ENCODE data around the gene MSI2.

Gene MSI2

DNA sequence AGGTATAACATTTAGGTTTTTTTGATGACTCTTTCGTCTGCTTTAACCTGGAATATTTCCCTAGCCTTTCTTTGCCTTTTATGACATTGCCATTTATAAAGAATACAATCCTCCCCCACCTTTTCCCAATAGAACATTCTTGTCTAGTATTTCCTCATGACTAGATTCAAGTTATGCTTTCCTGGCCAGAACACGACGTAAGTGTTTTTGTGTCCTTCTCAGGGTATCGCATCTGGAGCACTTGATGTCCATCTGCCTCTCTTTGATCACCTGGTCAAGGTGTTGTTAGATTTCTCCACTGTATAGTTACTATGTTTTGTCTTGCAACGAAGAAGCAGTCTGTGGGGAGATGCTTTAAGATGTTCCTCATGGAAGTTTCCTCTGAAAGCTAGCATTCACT lies 87.4 kb downstream of the MSI2 start:
- DNase-seq (ENCODE audit: low read depth), result no peak

DNA sequence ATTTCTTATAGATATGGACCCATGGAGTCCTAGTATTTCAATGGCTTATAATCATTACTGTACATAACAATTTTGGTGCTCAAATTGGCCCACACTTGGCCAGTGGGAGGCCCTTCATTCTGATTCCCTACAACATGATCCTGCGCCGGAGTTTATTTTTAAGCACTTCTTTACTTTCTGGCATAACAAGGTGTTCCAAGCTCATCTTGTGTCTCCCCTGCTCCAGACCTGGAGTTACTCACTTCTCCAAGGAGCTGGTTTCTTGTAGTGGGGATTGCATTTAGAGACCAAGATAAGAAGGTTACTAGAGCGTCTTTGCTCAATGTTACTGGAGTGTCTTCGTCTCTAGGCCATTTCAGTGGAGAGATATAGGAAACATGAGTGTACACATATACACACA lies 87.9 kb downstream of the MSI2 start:
- no peak for DNase-seq (ENCODE audit: low read depth)

DNA sequence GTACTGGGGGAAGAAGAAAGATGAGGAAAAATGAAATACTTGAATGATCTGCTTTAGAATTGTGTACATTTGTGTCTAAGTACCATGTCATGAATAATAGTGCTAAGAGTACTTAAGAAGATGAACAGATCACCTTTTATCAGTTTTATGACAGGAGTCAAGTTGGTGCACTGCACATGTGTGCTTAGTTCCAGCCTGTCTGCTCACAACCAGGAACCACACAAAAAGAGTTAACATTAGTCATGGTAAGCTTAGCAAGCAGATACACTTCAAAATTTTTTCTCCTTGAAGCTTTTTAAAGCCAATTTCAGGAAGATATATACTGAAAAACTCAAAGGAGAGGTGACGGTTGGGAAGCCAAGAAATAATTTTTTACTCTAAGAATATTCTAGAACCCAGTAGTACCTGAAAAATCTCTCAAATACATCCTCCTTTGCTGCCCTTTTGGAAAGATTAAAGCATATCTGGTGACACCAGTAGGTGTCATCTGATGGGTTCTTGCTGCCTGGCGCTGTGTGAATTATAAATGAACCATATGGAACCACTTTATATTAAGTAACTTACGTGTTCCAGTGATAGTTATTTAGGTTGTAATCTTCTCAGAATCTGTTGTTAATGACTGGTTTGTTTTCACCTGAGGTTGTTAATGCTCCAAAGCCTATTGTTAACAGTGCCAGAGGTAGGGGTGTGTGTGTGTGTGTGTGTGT lies 93.4 kb downstream of the MSI2 start:
- DNase-seq (ENCODE audit: low read depth), result no peak

DNA sequence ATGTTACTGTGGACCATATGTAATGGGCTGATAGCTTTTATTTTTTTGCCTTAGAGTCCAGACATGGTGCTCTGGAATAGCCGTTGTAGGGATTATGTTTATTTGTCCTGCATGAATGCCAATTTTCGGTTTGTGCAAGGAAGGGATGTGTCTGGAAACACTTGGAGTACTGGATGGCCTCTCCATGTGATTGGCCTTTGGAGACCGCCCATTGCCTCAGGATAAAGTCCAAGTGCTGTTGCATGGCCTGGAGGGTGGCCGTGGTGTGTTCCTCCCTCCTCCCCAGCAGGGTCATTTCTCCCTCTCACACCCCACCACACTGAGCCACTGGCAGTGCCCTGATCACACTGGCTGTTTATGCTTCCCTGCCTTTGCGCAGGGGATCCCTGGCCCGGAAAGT lies 93.9 kb downstream of the MSI2 start:
- no peak for DNase-seq (ENCODE audit: low read depth)

DNA sequence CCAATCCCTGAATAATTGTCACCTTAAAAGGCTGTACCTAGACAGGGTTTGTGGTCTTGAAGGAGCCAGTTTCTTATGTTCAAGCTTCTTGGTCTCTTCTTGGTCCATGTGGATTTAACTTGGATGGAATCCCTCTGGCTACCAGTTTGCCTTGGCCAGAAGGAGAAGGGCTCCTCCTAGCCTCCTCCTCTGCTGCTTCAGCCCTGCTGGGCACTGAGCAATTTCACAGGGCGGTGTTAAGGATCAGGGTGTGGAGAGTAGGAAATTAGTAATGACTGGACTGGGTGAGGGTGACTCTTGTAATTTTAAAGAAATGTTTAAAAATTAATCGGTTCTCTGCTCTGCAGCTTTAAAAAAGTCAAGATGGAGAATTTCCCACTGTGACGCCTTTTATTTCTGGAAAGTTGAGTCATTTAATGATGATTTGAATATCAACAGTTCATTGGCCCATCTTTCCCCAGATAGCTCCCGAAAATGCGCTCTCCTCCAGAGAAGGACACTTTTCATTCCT lies 96.4 kb downstream of the MSI2 start:
- no peak for DNase-seq (ENCODE audit: low read depth)

DNA sequence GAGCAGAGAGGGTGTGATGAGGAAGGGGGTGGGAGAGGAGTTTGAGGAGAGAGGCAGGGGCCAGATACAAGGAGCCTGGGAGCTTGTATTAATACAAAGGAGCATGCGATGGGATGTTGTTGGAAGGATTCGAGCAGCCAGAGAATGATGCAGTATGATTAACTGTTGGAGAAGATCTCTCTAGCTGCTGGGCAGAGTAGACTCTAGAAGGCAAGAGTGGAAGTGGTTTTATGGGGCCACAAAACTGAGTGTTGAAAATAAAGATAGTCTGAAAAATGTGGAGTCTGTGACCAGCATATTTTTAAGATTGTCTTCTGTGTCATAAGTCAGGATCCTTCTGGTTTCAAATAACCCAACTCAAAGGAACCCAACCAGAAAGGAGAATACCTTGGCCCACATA lies 98.3 kb downstream of the MSI2 start:
- DNase-seq (ENCODE audit: low read depth), result no peak

DNA sequence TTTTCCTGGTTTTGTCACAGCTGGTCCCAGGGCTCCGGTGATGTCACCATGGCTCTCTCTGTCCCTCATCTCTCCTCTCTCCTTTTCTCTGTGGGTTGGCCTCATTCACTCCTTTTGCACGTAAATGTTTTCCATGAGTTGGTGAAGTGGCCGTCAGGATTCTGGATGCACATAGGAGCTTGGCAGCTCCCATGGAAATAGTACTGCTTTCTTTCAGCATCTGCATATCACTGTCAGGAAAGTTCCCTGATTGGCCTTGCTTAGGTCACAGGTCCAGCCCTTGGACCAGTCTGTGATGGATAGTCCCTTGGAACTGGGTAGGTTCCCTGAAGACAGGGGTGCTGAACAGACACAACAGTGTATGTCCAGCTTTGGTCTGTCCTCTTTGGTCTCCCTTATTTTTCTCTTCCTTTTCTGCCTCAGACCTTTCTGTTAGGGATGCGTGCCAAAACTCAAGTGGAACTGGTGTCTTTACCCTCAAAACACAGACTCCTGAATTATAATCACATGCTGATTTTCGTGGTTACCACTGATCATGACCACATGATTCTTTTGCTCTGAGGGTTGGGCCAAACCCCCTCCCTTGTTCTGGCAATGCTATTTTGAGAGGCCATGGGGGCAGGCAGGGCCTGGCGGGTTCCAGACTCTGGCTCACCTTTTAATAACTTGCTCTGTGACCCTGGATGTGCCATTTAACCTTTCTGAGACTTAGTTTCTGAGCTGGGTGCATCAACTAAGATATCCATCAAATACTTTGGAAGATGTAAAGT lies 99.0 kb downstream of the MSI2 start:
- no peak for DNase-seq (ENCODE audit: low read depth)

DNA sequence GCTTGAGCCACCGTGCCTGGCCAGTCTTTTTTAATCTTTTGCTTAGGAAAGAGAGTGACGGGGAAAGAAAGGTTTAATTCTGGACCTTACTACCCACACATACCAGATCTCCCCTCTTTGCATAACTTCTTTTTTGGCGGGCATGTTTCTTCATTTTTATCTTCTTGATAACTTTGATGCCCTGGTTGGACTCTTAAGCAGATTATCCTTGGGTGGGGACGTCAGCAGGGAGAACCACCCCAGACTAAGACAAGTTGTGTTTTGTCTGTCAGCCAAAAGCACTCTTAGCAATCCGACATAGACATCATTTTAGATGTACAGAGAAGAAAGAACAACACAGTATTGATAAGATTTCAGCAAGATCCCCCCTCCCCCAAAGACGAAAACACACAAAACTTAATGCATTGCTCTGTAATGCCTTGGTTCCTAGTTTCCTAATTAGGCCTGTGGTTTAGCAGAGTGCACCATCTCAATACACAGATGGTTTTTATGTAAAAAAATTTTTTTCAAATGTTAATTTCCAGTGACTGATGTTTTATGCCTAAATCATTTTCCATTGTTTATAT lies 99.9 kb downstream of the MSI2 start:
- no peak for DNase-seq (ENCODE audit: low read depth)

DNA sequence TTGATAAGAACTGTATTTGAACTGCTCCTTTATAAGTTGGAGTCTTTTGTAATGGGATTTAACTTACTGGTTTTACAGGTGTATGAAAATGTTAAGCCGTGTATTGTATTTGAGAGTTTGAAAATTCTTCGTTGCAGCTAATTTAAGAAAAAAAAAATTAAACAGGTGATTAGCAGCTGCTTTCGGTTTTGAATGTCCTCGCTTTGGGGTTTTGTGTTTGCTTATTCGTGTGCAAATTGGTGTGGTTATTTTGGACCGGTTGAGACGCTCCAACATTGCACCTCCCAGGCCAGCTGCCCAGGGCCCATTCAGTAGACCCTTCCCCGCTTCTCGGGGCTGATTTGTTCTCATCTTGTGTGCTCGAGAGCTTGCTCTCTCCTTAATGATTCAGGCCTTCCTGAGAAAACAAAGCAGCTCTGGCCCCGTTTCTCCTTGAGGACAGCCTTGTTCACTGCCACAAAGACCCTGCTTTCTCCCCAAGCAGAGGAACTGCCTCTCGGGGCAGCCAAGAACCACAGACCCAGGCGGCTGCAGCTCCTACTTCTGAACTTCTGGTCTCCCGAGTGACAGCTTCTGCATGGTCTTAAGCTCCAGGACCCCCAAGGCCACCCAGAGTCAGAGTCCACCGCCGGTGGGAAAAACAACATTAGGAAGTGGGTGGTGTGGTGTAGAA lies 100.5 kb downstream of the MSI2 start:
- DNase-seq (ENCODE audit: low read depth), result no peak

DNA sequence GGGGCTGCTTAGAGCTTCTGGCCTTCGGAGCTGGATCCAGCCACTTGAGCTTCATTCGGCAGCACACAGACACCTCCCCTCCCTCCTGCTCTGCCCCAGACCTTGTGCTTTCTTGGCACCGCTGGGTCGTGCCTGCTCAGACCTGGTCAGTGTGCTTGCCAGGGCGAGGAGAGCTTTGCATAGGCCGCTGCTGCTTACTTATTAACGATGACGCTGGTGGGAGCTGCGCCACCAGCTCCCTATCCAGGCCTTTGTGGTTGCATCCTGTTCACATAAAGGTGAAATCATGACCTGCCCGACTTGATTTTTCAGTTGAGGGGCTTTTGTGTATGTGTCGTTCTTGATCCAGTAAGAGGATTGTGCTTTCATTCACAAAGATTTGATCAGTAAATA lies 101.1 kb downstream of the MSI2 start:
- DNase-seq (ENCODE audit: low read depth), result no peak

DNA sequence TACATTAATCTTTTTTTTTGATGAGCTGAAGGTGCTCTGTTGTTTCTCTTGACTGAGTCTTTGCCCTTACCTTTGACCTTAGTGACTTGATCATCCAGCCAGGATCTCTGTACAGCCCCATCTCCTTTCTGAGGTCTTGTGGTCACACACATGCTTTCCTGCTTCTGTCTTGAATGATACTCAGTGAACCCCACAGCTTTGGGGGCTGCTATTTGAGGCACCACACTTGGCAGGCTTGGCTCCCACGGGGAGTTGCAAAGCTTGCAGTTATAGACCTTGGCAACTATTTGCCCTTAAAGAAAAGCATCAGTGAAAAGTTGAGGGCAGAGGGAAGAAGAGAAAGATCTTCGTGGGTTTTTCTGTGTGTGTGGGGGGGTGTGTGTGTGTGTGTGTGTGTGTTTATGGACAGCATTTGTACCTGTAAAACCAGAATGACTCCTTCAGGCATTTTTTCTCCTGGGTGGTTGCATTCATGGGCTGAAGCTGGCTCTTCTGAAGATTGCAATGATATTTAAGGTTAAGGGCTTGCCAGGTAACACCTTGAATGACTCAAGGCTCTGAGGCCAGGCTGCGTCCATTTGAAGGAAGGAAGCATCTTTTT lies 101.6 kb downstream of the MSI2 start:
- DNase-seq (ENCODE audit: low read depth), result no peak

DNA sequence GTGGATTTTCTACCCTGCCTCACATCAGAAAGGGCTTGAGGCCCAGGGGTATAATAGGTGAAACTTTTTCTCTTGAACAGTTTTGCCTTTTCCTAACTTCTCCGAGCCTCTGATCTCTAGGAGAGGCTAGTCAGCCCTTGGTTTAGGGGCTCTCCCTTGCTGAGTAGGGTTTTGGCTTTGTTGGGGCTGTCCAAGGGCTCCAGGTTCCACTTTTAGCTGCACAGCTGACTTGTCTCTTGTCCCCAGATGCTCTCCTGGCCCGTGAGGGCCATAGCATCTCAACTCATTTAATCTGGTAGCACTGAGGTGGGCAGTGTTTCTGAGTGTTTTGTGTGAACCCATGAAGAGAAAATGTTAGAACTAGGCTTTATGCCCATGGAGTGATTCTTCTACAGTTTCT lies 103.9 kb downstream of the MSI2 start:
- no peak for DNase-seq (ENCODE audit: low read depth)

DNA sequence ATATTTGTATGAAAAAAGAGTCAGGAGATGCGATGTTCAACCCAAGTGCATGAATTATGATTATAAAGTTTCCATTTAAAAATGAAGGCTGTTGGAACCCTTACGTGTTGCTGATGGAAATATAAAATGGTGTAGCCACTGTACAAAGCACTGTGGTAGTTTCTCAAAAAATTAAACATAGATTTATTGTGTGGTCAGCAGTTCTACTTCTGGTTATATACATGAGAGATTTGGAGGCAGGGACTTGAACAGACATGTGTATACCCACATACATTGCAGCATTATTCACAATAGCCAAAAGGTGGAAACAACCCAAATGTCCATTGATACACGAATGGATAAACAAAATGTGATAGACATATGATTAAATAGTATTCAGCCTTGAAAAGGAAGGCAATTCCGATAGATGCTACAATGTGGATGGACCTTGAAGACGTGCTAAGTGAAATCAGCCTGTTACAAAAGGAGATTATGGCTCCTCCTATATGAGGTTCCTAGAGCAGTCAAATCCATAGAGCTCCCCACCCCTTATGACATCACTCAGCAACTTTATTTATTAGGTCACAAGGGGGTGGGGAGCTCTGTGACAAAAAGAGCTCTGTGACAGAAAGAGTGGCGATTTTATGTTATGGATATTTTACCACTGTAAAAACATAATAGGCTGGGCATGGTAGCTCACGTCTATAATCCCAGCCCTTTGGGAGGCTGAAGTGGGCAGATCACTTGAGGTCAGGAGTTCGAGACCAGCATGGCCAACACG lies 106.7 kb downstream of the MSI2 start:
- DNase-seq (ENCODE audit: low read depth), result no peak

DNA sequence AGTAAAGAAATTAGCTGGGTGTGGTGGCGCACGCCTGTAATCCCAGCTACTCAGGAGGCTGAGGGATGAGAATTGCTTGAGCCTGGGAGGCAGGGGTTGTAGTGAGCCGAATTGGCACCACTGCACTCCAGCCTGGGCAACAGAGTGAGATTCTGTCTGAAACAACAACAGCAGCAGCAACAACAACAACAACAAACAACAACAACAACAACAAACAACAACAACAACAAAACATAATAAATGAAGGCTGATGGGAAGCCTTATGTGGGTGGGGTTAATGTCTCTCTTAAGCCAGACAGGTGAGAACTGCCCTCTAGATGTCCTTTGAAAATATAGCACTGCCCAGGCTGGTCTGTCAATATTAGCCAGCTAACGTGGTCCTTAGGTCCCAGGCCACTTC lies 107.3 kb downstream of the MSI2 start:
- no peak for DNase-seq (ENCODE audit: low read depth)

DNA sequence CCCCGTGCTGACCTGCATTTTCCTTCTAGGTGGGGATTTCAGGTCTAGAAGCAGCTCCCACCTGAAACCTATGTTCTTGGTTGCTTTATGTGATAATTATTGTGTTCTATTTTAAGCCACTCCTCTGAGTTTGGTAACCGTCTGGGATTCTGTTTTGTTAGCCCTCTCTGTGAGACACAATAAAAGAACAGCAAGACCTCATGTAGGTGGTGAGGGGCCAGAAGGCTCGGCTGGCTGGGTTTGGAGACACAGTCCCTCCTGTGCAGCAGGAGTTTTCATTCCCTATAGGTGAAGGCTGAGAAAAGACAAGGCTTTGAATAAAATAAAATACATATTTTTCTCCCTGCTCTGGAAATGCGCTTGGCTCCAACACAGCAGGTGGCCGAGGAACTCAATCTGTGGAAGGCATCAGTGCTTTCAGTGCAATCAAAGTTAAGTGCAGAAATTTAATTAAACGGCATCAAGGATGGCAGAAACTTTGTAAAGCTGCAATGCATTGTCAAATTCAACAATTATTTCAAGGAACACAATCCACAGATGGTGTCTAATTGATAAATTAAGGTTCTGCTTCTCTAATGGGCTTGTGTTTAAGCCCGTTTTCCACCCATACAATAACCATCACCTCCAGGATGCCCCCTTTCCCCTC lies 107.8 kb downstream of the MSI2 start:
- DNase-seq (ENCODE audit: low read depth), result no peak

DNA sequence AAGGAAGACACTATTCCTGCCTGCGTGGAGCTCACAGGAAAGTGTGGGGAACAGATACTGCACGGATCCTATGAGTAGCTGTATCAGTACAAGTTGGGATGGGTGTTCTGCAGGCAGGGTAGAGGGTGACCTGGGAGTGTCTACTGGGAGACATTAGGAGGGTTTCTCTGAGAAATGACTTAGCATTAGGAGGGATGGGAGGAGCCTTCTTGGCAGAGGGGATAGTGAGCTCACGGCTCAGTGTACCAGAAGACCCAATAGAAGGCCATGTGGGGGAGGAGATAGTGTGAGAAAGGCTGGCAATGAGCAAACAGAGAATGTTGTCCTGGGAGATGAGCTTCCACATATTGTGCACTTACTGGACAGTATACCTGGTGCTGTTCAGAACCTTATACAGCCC lies 109.1 kb downstream of the MSI2 start:
- no peak for DNase-seq (ENCODE audit: low read depth)

DNA sequence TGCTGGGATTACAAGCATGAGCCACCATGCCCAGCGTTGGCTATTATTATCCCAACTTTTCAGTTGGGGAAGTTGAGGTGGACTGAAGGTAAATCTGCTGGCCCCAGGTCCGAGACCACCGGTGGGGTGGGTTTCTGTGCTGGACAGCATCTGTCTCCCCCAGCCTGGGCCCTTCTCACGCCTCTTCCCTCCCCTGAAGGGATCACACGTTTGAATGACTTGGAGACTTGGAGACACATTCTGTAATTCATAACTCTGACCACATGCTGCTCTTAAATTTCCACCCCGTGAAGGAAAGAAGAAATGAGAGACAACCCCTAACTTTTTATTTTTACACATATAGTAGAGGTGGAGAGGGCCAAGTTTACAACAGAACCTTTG lies 109.8 kb downstream of the MSI2 start:
- DNase-seq (ENCODE audit: low read depth), result no peak

DNA sequence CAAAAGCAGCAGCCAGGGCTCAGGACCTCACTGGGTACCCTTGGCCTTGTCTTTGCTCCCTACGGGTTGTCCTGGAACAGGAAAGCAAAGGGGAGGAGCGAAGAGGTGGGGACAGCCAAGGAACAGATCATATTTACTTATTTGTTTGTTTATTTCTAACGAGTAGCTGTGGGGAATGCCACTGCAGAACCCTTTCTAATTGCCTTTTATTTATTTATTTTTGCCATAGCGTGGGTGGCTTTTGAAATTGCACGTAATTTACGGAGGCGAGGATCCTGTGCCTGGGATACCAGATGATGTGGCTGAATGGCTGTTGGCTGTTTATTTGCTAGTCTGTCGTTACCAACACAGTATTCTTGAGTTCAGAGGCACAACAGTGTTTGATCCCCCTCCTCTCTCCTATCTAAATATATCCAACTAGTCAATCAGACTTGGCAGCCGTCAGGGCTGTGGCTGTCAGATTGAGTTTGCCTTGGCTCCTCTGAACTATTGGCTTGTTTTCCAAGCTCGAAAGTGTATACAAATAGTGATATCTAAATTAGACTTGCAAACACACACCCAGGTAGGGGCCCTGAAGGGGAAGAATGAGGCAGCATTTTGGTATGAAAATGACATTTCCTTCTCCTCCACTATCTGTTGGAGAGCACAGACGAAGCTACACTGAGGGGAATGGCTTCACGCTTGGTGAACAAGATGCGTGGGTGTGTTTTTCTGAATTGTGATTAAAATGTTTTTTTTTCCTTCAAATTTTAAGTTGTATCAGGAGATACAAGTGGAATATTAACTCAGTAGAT lies 110.4 kb downstream of the MSI2 start:
- DNase-seq (ENCODE audit: low read depth), result no peak

DNA sequence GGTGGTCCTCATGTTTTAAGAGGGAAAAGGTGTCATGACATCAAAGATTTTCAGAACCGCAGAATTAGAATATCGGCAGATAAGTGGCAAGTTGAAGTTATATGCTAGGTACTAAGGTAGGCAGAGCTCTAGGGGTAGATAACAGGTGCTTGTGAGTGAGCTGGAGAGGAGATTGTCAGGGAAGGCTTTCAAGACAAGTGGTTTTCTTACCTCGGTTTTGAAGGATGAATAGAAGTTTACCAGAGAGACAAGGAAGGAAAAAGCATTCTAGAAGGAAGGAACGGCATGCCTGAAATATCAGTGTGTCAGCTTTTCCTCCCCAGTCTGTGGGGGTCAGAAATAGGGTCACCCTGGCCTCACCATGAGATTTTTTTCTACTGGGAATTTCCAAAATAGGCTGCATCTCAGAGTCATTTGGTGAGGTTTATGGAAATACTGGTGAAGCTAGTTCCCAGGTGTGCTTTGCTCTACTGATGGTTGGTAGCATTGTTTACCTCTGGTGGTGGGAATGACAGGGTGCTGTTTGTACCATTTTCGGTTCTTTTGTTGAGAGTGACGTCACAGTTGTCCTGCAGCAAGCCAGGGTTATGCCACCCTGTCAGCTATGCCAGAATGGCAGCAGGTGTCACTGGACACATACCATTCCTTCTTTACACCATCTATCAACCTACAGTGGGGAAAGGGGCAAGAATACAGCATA lies 112.5 kb downstream of the MSI2 start:
- DNase-seq (ENCODE audit: low read depth), result no peak

DNA sequence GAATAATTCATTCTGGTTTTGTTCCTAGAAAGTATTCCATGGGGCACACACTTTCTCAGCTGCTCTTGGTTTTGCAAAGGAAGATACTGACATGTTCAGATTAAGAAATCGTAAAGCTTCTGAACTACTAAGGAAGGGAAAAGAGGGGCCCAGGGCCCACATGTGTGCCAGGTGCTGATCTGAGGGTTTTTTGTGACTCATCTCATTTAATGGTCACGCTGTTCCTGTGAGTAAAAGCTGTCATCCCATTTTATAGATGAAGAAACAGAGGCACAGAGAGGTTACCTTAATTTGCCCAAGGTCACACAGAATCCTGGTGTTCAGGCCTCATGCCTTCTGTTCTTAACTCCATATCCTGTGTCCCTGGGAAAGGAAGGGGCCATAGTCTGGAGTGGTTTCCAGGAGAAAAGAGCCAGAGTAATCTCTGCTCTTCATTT lies 113.2 kb downstream of the MSI2 start:
- no peak for DNase-seq (ENCODE audit: low read depth)

Measured in activated T-cell treated with anti-CD3 and anti-CD28 coated beads for 1 hour (primary cell).